D721Med (cell line): ENCODE measurements around the gene CD99L2.
A peak's percentile ranks its signal among the peaks of the same experiment; 100 is the strongest.

Experiments
- DNase-seq: peaks from one replicate; pipeline ENCODE4 v3.0.0; 2011; ENCODE audit warnings: low spot score; ENCODE audit not compliant: insufficient read length
- FAIRE-seq: peaks from 2 replicates; lab custom pipeline; 2011; peaks lifted over from hg19 to GRCh38; lab: Jason Lieb, UNC
- TF ChIP-seq, protein P1 (sequence below): IDR thresholded peaks from 2 replicates; pipeline ENCODE4 v1.5.1; 2012; ENCODE audit warnings: mild to moderate bottlenecking, control low read depth; ENCODE audit not compliant: insufficient read depth; ENCODE audit errors: missing control alignments

The CD99L2 gene

DNA sequence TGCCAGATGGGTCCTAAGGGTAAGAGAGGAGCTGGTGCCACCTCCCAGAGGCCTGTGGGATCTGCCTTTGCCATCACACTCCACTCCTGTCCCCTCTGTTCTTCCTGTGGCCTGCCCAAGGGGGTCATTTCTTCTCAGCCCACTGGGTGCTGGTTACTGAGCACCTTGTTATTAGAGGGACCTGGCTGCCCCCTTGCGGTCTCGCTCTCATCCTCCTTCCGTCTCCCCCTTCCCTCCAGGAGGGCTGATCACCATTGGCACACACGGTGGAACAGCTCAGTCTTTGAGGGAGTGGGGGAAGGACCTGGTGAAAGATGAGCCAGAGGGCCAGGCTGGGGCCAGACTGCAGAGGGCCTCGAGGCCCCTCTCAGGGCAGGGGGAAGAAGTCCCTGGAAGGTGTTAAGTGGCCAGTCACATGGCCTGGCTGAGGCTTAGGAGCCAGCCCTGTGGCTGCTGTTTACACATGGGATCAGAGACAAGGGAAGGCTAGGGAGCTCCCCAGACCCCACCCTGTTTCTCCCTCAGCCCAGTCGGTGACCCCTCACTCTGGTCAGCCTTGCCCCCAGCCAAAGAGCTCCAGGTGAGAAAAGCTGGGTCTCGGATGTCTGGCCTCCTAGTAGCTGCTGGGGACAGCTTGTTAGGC lies 137.2 kb downstream of the CD99L2 start:
- FAIRE-seq (no peak), DNase-seq (no peak)
- TF ChIP-seq, protein P1, sequence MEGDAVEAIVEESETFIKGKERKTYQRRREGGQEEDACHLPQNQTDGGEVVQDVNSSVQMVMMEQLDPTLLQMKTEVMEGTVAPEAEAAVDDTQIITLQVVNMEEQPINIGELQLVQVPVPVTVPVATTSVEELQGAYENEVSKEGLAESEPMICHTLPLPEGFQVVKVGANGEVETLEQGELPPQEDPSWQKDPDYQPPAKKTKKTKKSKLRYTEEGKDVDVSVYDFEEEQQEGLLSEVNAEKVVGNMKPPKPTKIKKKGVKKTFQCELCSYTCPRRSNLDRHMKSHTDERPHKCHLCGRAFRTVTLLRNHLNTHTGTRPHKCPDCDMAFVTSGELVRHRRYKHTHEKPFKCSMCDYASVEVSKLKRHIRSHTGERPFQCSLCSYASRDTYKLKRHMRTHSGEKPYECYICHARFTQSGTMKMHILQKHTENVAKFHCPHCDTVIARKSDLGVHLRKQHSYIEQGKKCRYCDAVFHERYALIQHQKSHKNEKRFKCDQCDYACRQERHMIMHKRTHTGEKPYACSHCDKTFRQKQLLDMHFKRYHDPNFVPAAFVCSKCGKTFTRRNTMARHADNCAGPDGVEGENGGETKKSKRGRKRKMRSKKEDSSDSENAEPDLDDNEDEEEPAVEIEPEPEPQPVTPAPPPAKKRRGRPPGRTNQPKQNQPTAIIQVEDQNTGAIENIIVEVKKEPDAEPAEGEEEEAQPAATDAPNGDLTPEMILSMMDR = no peak

DNA sequence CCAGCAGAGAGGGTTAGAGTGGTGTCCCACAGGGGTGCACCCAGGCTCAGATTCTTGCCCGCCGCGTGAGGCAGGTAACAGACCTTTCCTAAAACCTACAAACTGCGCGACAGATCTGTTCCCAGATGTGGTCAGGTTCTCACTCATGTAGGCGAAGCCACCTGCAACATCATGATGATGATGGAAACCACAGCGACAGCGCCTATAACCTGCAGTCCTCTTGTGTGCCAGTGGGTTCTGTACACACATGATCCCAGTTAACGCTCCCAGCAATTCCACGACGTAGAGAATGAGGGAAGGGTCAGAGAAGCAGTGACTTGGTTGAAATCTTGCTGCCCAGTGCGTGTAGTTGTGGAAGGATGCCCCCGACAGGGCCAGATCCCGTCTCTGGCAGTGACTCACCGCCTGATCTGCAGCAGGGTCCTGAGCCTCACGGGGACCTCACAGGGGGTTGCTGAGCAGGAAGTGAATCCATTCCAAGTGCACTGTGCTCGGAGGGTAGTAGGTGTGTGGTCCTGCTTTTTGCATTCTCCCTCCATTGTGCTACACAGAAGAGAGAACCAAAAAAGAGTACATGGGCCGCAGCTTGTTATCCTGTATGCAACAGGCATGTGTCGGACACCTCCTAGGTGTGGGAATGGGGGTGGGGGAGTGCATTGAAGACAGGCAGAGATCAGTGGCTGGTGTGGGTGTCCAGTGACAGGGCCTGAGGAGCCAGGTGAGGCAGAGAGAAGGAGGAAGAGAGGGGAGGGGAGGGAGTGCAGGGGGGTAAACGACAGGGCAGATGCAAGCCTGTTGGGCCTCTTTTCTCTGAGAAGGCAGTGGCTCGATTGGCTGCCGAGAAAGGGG lies 138.7 kb downstream of the CD99L2 start:
- TF ChIP-seq, protein P1 = no peak
- DNase-seq (no peak), FAIRE-seq (no peak)

DNA sequence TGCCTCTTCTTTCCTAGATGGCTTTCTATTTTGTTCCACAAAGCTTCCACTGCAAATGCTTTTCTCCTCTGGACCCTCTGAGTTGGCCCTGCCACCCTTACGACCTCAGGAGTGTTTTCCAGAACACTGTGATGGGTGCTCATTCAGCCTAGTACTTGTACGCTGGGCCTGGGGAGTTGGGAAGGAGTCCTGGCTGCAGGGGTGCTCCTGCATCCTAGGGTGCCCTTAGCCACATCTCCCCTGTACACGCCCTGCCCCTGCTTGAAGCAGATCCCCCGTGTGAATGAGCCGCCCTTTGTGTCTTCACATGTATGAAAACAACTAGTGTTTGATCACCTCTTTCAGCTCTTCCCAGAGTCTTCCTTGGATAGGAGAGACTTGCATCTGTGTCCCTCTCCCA lies 141.1 kb downstream of the CD99L2 start:
- FAIRE-seq = no peak
- TF ChIP-seq, protein P1 = no peak
- DNase-seq = no peak

DNA sequence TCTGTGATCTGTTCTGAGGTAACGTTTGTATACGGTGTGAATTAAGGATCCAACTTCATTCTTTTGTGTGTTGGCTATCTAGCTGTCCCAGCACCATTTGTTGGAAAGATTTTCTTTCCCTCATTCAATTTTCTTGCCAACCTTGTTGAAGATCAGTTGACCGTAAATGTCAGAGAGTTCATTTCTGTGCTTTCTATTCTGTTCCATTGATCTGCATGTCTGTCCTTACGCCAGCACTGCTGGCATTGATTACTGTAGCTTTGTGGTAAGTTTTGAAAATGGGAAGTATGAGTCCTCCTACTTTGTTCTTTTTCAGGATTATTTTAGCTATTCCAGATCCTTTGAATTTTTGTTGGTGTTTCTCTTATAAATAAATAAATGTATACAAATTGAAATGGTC lies 144.5 kb downstream of the CD99L2 start:
- DNase-seq (no peak), FAIRE-seq (peak; percentile 77)
- TF ChIP-seq, protein P1 = no peak

DNA sequence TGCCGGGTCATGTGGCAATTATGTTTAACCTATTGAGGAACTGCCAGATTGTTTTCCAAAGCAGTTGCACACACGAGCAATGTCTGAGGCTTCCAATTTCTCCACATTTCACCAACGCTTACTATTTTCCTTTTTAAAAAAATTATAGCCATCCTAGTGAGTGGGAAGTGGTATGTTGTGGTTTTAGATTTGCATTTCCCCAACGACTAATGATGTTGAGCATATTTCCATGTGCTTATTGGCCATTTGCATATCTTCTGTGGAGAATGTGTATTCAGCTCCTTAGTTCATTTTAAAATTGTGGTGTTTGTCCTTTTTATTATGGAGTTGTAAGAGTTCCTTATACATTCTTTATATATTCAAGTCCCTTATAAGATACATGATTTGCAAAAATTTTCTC lies 145.1 kb downstream of the CD99L2 start:
- DNase-seq = no peak
- TF ChIP-seq, protein P1 = no peak
- no peak for FAIRE-seq

DNA sequence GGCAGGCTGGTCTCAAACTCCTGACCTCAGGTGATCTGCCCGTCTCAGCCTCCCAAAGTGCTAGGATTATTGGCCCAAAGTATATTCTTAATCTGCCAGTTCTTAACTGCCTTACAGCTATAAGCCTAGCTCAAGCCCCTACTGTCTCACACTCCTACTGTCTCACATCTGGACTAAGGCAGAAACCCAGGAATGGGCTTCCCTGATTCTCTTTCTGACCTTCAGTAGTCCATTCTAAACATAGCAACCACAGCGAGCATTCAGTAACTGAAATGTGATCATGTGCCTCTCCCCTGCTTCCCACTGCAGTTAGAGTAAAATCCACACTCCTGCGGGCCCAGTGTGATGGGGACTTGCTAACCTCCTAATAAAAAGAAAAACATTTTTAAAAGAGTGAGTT lies 146.3 kb downstream of the CD99L2 start:
- FAIRE-seq (no peak), DNase-seq (no peak)
- TF ChIP-seq, protein P1 = no peak

DNA sequence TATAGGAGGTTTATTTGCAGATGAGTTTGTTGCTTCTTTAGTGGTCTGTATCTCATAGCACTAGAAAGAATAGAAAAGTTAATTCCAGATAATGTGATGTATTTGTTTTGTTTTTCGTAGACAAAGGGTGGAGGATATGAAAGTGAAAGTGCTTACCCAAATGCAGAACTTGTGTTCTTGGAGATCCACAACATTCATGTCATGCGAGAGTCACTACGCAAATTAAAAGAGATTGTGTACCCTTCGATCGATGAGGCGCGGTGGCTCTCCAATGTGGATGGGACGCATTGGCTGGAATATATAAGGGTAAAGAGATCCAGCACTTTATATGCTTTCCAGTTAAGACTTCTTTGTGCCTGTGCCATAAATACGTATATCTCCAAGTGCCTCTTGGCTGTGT lies 162.0 kb downstream of the CD99L2 start:
- DNase-seq (no peak), FAIRE-seq (no peak)
- TF ChIP-seq, protein P1 = no peak
